ENCODE measurements around the gene COL15A1. TPM values are rescaled to one million over a fixed set of nuclear protein-coding genes. Genes with fewer than 3 reads are reported as not detected.
"Not testable (repeated sequence)": the region's sequence is repeated elsewhere in the genome, so short reads cannot be mapped to it uniquely, and the experiment has no call there.

COL15A1 gene
- total RNA-seq, 1 donor from 2014 or later = 0.07 TPM

DNA sequence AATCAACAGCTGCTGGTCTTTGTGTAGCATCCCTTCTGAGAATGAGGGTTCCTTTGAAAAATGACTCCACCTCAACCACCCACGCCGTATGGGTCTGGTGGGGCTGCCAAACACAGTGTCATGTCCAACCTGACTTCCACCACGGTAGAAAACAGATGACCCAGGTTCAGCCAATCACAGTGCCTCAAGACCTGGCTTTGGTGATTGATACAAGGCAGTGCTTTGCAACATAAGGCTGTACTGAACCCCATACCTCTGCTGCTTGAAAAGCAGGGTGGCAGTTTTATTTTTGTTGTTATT lies 149.7 kb downstream of the COL15A1 start:
- no peaks in the 10 kb centered on the region for H3K36me3 Mint-ChIP-seq (ENCODE audit: low read depth)
- H3K4me1 Mint-ChIP-seq = no peaks in the 10 kb centered on the region
- intact Hi-C loops (cut with micrococcal nuclease) = no loop called here
- H3K4me3 Mint-ChIP-seq = no peak overlapping the region
- DNase-seq (no peak), ATAC-seq (ENCODE audit: low read depth) (no peak)
- H3K9me3 Mint-ChIP-seq = peaks cover 6% of the 10 kb centered on the region
- CTCF ChIA-PET = no interaction called here
- POLR2A ChIA-PET = no interaction called here
- H3K27ac Mint-ChIP-seq = no peak overlapping the region
- no peak for TF ChIP-seq CTCF (IDR thresholded peaks at IDR 0.05)
- H3K27me3 Mint-ChIP-seq = no peaks in the 10 kb centered on the region

- Mint-ChIP-seq H3K4me1 (no peaks in the 10 kb centered on the region), H3K9me3 (peaks cover 6% of the 10 kb centered on the region), H3K4me3 (no peak overlapping the region), H3K27ac (no peak overlapping the region), H3K36me3 (ENCODE audit: low read depth) (no peaks in the 10 kb centered on the region), H3K27me3 (no peaks in the 10 kb centered on the region)
- intact Hi-C loops (cut with micrococcal nuclease) = no loop called here
- DNase-seq (no peak), ATAC-seq (ENCODE audit: low read depth) (no peak)
- no peak for TF ChIP-seq CTCF (IDR thresholded peaks at IDR 0.05)
- ChIA-PET CTCF (no interaction called here), POLR2A (no interaction called here)
Observed at GRCh38 chr9:99095565-99095964, 151.9 kb downstream of the COL15A1 start.

- DNase-seq (no peak), ATAC-seq (ENCODE audit: low read depth) (no peak)
- H3K27ac Mint-ChIP-seq = no peak overlapping the region
- H3K4me1 Mint-ChIP-seq = no peaks in the 10 kb centered on the region
- no peaks in the 10 kb centered on the region for H3K36me3 Mint-ChIP-seq (ENCODE audit: low read depth)
- intact Hi-C loops (cut with micrococcal nuclease) = no loop called here
- H3K4me3 Mint-ChIP-seq = no peak overlapping the region
- CTCF ChIA-PET = no interaction called here
- peaks cover 6% of the 10 kb centered on the region for H3K9me3 Mint-ChIP-seq
- POLR2A ChIA-PET = no interaction called here
- no peaks in the 10 kb centered on the region for H3K27me3 Mint-ChIP-seq
- no peak for TF ChIP-seq CTCF (IDR thresholded peaks at IDR 0.05)
Observed at GRCh38 chr9:99096409-99096808, 152.7 kb downstream of the COL15A1 start.

DNA sequence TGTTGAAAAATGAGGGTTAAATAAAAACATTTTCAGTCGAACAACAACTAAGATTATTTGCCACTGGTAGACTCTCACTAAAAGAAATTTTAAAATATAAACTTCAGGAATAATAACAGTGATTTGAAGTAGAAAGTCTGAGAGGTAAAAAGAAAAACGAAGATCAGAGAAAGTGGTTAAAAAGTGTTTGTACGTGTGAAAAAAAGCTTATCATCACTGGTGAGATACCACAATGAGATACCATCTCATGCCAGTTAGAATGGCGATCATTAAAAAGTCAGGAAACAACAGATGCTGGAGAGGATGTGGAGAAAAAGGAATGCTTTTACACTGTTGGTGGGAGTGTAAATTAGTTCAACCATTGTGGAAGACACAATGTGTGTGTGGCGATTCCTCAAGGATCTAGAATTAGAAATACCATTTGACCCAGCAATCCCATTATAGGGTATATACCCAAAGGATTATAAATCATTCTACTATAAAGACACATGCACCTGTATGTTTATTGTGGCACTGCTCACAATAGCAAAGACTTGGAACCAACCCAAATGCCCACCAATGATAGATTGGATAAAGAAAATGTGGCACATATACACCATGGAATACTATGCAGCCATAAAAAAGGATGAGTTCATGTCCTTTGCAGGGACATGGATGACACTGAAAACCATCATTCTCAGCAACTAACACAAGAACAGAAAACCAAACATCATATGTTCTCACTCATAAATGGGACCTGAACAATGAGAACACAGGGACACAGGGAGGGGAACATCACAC lies 156.3 kb downstream of the COL15A1 start:
- H3K9me3 Mint-ChIP-seq; intact Hi-C loops (cut with micrococcal nuclease); H3K36me3 Mint-ChIP-seq (ENCODE audit: low read depth); H3K27me3 Mint-ChIP-seq; H3K27ac Mint-ChIP-seq; ATAC-seq (ENCODE audit: low read depth); POLR2A ChIA-PET; DNase-seq; H3K4me3 Mint-ChIP-seq: not testable (repeated sequence)
- CTCF ChIA-PET = interaction anchor here (1.4 kb wide), 1 partner anchor 103 kb away, joined by 3 read pairs; no protein-coding TSS in a partner anchor
- peaks cover 12% of the 10 kb centered on the region for H3K4me1 Mint-ChIP-seq

GRCh38 chr9:99101271-99101670 lies 157.6 kb downstream of the COL15A1 start:
- Mint-ChIP-seq H3K27me3 (no peaks in the 10 kb centered on the region), H3K36me3 (ENCODE audit: low read depth) (no peaks in the 10 kb centered on the region), H3K9me3 (peaks cover 6% of the 10 kb centered on the region), H3K4me1 (peaks cover 17% of the 10 kb centered on the region), H3K27ac (no peak overlapping the region), H3K4me3 (no peak overlapping the region)
- intact Hi-C loops (cut with micrococcal nuclease) = no loop called here
- DNase-seq (no peak), ATAC-seq (ENCODE audit: low read depth) (no peak)
- no peak for TF ChIP-seq CTCF (IDR thresholded peaks at IDR 0.05)
- POLR2A ChIA-PET = no interaction called here
- CTCF ChIA-PET = interaction anchor here (1.4 kb wide), 1 partner anchor 104 kb away, joined by 3 read pairs; no protein-coding TSS in a partner anchor

DNA sequence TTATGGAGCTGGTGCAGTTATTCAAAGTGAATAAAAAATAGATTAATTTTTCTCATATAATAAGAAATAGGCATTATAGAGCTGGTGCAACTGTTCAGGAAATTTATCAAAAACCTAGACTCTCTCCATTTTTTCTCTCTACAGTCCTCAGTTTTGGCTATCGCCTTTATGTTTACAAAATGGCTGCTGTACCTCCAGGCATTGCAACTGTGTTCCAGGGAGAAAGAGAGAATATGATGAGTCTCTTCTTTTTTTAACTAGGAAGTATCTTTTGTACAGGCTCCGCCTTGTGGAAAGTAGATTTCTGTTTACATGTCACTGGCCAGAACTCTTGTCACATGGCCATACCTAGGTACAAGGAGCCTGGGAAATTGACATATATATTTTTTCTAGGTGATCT lies 158.1 kb downstream of the COL15A1 start:
- Mint-ChIP-seq H3K27me3 (no peaks in the 10 kb centered on the region), H3K4me3 (no peak overlapping the region), H3K4me1 (peaks cover 22% of the 10 kb centered on the region), H3K36me3 (ENCODE audit: low read depth) (no peaks in the 10 kb centered on the region), H3K9me3 (peaks cover 6% of the 10 kb centered on the region), H3K27ac (no peak overlapping the region)
- no peak for TF ChIP-seq CTCF (IDR thresholded peaks at IDR 0.05)
- DNase-seq (no peak), ATAC-seq (ENCODE audit: low read depth) (no peak)
- CTCF ChIA-PET = interaction anchor here (1.1 to 1.4 kb wide), 2 partner anchors 39 to 104 kb away, joined by 3 read pairs; no protein-coding TSS in a partner anchor
- POLR2A ChIA-PET = no interaction called here
- intact Hi-C loops (cut with micrococcal nuclease) = no loop called here

Measured in activated B cell treated with CpG ODN at 0.5 μM for 24 hours (primary cell).